Neural cell (in vitro differentiated cells): Measurements from ENCODE around the gene BMAL1. TPM values are rescaled to one million over a fixed set of nuclear protein-coding genes. Genes with fewer than 3 reads are reported as not detected.

Source experiments
- H2AFZ ChIP-seq: fragments of 200-600, 300-800 bp; sonication (generic), shearing (Covaris generic); 2 replicates; pipeline ENCODE4 v1.6.0; 2014; ENCODE audit warnings: low read depth, mild to moderate bottlenecking, antibody characterized with exemption, low read length, moderate library complexity
- H3F3A ChIP-seq: fragments of 200-600 bp; shearing (Covaris generic); 2 replicates; pipeline ENCODE4 v1.6.1; 2016; ENCODE audit warnings: mild to moderate bottlenecking, moderate library complexity, mixed read lengths, antibody characterized with exemption, low read length; ENCODE audit not compliant: insufficient read depth, poor library complexity, severe bottlenecking
- H3K27ac ChIP-seq: fragments of 200-600, 300-800 bp; sonication (generic), shearing (Covaris generic); 2 replicates; pipeline ENCODE4 v1.5.1; 2014; ENCODE audit warnings: mild to moderate bottlenecking, low read length, moderate library complexity
- H3K27me3 ChIP-seq: fragments of 300-800, 200-600 bp; sonication (generic), shearing (Covaris generic); 2 replicates; pipeline ENCODE4 v1.6.0; 2014; ENCODE audit warnings: mild to moderate bottlenecking, low read depth, low read length, moderate library complexity; ENCODE audit not compliant: insufficient read depth
- H3K36me3 ChIP-seq: fragments of 300-800, 200-600 bp; sonication (generic), shearing (Covaris generic); 2 replicates; pipeline ENCODE4 v1.5.1; 2014; ENCODE audit warnings: mild to moderate bottlenecking, antibody characterized with exemption, low read length, moderate library complexity; ENCODE audit not compliant: insufficient read depth
- H3K4me2 ChIP-seq: fragments of 300-800, 200-600 bp; sonication (generic), shearing (Covaris generic); 2 replicates; pipeline ENCODE4 v1.6.0; 2014; ENCODE audit warnings: mild to moderate bottlenecking, low read length
- H3K4me3 ChIP-seq: fragments of 300-800, 200-600 bp; sonication (generic), shearing (Covaris generic); 2 replicates; pipeline ENCODE4 v1.5.1; 2014; ENCODE audit warnings: mild to moderate bottlenecking, low read length, moderate library complexity
- H3K79me2 ChIP-seq: fragments of 200-600 bp; shearing (Covaris generic); replicated peaks from 2 replicates; pipeline ENCODE4 v1.6.0; 2014; ENCODE audit warnings: mild to moderate bottlenecking, low read length, moderate library complexity; ENCODE audit not compliant: insufficient read depth
- H3K9ac ChIP-seq: fragments of 300-800, 200-600 bp; sonication (generic), shearing (Covaris generic); 2 replicates; pipeline ENCODE4 v1.6.1; 2016; ENCODE audit warnings: mild to moderate bottlenecking, low read length, mixed read lengths
- H3K9me2 ChIP-seq: fragments of 200-600 bp; shearing (Covaris generic); 2 replicates; pipeline ENCODE4 v1.6.1; 2016; ENCODE audit warnings: mild to moderate bottlenecking, low read length, mixed read lengths; ENCODE audit not compliant: insufficient read depth
- H3K9me3 ChIP-seq: fragments of 200-600, 300-800 bp; sonication (generic), shearing (Covaris generic); 2 replicates; pipeline ENCODE4 v1.6.1; 2016; ENCODE audit warnings: mild to moderate bottlenecking, mixed run types, low read length, moderate library complexity, mixed read lengths
- H4K20me1 ChIP-seq: fragments of 200-600 bp; shearing (Covaris generic); 2 replicates; pipeline ENCODE4 v1.6.1; 2016; ENCODE audit warnings: mild to moderate bottlenecking, mixed run types; ENCODE audit not compliant: insufficient read depth
- CTCF ChIP-seq: fragments of 450-650 bp; IDR thresholded peaks from 2 replicates; pipeline ENCODE4 v1.5.1; 2014; ENCODE audit warnings: antibody characterized with exemption, mild to moderate bottlenecking, moderate library complexity; ENCODE audit not compliant: poor library complexity, severe bottlenecking
- EP300 ChIP-seq: fragments of 450-650 bp; conservative IDR thresholded peaks from 2 replicates; pipeline ENCODE4 v1.6.1; 2014; ENCODE audit warnings: antibody characterized with exemption, mild to moderate bottlenecking, moderate library complexity; ENCODE audit not compliant: poor library complexity, severe bottlenecking
- EZH2 ChIP-seq: fragments of 200-600, 300-800 bp; shearing (Covaris generic), sonication (generic); IDR thresholded peaks from 2 replicates; pipeline ENCODE4 v1.6.1; 2014; ENCODE audit warnings: antibody characterized with exemption, low read length, borderline replicate concordance, mild to moderate bottlenecking; ENCODE audit not compliant: insufficient read depth, poor library complexity, severe bottlenecking
- MXI1 ChIP-seq: fragments of 450-650 bp; conservative IDR thresholded peaks from 2 replicates; pipeline ENCODE4 v1.6.1; 2014; ENCODE audit warnings: antibody characterized with exemption, mild to moderate bottlenecking; ENCODE audit not compliant: poor library complexity, severe bottlenecking
- POLR2AphosphoS5 ChIP-seq: IDR thresholded peaks from 2 replicates; pipeline ENCODE4 v1.6.1; 2012
- RAD21 ChIP-seq: fragments of 450-650 bp; conservative IDR thresholded peaks from 2 replicates; pipeline ENCODE4 v1.6.1; 2014; ENCODE audit warnings: antibody characterized with exemption, mild to moderate bottlenecking, moderate library complexity
- REST ChIP-seq: IDR thresholded peaks from 2 replicates; pipeline ENCODE4 v1.6.1; 2012; ENCODE audit warnings: borderline replicate concordance
- SMC3 ChIP-seq: fragments of 450-650 bp; conservative IDR thresholded peaks from 2 replicates; pipeline ENCODE4 v1.6.1; 2014; ENCODE audit warnings: antibody characterized with exemption, mild to moderate bottlenecking, moderate library complexity; ENCODE audit not compliant: poor library complexity
- TAF1 ChIP-seq: IDR thresholded peaks from 2 replicates; pipeline ENCODE4 v1.6.1; 2012; ENCODE audit warnings: low read depth
- polyA plus RNA-seq: library from polyadenylated mRNA; depleted of rRNA; stranded (reverse); fragments of >200 nt; gene quantifications from 2 replicates; pipeline ENCODE4 v1.2.3, GENCODE V29; 2014

Gene BMAL1
- polyA plus RNA-seq, 1 donor from 2014 or later = 17.1 TPM

GRCh38 chr11:13316528-13316961 is 39.0 kb downstream of the BMAL1 start:
- Histone ChIP-seq H3K36me3 (no peaks in the 10 kb centered on the region), H3K4me2 (no peak overlapping the region), H3K9me2 (no peaks in the 10 kb centered on the region)

More at GRCh38 chr11:13316528-13316961, 39.0 kb downstream of the BMAL1 start:
- Histone ChIP-seq H3K79me2 (no peaks in the 10 kb centered on the region), H2AFZ (no peak overlapping the region), H3K27me3 (no peaks in the 10 kb centered on the region), H3K27ac (no peak overlapping the region), H3F3A (no peaks in the 10 kb centered on the region), H3K9me3 (no peaks in the 10 kb centered on the region), H4K20me1 (no peaks in the 10 kb centered on the region), H3K9ac (no peak overlapping the region), H3K4me3 (no peak overlapping the region)
- TF ChIP-seq POLR2AphosphoS5 (no peak), EP300 (no peak), CTCF (no peak), SMC3 (no peak), REST (no peak), TAF1 (no peak), EZH2 (no peak), RAD21 (no peak), MXI1 (no peak)
